T-helper 9 cell (primary cell): ENCODE results near the gene PIK3R2.
"Not testable (repeated sequence)": the region's sequence is repeated elsewhere in the genome, so short reads cannot be mapped to it uniquely, and the experiment has no call there.

Source experiments
- DNase-seq: peaks from one replicate; pipeline ENCODE4 v3.0.0-alpha.2; 2020
- total RNA-seq, 2 donors: gene quantifications; one replicate each; lab custom pipeline; 2026; lab: John Stamatoyannopoulos, UW

Gene PIK3R2
- 0.56 to 0.72 reads per million in 2 donors for total RNA-seq

DNA sequence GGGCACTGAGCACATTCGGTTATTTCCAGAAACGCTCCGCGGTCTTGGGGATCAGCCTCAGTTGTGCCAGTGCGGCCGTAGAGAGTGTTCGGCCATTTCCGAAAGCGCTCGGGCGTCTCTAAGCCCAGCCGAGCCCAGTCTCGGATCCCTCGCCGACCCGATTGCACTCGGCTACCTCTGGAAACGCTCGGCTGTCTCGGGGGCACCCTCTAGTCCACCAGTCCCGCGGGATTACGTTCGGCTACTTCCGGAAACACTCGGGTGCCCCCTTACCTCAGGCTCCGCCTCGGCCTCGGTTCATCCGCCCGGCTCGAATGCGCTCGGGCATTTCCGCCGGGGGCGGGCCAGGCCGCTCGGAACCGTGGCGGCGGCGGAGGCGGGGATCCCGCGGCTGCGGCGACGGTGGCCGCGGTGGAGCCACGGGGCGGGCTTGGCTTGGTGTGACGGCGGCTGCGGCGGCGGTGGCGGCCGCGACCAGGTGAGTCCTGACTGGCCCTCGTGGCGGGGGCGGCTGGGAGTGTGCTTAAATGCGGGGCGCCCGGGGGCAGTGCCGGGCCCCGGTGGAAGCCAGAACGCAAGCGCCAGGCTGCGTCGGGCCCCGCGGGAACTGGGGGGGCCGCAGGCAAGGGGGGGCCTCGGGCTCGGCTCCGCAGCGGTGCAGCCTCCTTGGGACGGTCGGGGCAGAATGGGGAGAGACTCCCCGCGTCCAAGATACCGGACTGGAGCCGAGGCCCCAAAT is at the start of gene PIK3R2:
Gene PIK3R2, plus strand, starts transcription at position 347 of the 739 bp plus-strand sequence. CDS start 2,717 bp downstream, outside the sequence.
- peak; percentile 99 for DNase-seq

DNA sequence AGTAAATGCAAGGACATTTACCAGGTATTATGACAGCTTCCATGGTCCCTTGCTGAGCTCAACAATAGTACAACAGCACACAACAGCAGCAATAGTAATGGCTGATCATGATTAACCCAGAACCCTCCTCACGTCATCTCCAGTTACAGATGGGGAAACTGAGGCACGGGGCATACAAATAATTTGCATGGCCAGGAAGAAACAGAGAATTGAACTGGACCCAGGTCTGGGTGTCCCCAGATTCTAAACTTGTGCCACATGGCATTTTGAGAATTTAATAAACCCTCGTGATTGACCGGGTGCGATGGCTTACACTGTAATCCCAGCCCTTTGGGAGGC is 48.2 kb upstream of the PIK3R2 start:
- DNase-seq = no peak

DNA sequence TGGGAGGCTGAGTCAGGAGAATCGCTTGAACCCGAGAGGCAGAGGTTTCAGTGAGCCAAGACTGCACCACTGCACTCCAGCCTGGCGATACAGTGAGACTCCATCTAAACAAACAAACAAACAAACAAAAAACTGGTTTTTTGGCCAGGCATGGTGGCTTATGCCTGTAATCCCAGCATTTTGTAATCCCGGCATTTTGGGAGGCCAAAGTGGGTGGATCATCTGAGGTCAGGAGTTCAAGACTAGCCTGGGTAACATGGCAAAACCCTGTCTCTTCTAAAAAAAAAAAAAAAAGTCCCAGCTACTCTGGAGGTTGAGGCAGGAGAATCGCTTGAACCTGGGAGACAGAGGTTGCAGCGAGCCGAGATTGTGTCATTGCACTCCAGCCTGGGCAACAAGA is 47.7 kb upstream of the PIK3R2 start:
- not testable (repeated sequence) for DNase-seq

DNA sequence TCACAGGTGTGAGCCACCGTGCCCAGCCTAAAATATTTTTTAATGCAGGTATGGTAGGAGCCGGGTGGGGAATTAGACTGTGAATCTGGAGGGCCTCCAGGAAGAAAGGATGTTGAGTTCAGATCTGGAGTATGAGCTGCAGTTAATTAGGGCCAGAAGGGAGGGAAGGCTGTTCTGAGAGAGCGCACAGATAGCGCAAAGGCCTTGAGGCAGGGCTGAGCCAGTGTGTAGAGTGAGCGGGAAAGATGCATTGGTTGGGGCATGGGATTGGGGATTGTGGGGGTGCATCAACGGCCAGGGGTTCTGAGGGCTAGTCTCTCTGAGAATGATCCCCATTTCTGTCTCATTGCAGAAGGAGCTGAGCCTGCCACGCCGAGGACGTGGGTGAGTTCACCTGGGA is 45.7 kb upstream of the PIK3R2 start:
- no peak for DNase-seq

DNA sequence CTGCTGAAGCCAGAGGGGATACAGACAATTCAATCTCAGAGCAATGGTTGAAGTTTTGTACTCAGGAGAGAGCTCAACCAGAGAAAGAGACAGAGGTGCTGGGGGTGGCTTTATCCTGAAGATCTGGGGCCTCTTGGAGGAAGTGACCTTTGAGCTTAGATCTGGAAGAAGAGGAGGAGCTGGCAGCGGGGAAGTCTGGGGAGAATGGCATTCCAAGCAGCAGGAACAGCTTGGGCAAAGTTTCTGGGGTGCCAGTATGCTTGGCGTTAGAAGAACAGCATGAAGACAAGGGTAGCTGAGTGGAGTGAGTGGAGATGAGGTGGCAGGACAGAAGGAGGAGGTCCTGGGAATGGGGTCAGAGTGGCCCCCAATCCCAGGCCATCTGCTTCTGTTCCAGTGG is 44.1 kb upstream of the PIK3R2 start:
- no peak for DNase-seq

DNA sequence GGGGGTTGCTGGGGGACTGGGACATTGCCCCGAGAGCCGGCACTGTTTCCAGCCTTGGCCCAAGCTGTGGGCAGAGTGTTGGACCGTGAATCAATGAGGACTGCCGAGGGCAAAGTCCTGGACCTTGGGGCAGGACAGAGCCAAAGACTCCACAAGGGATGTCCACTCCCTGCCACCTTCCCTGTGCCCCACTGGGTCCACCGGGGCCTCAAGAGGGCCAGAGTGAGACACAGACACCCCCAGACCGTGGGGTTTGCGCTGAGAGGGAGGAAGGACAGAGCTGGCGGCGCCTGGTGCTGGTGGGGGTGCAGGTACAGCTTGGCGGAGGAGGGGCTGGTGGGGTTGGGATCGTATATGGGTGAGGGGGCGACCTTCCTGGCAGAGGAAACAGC is 43.6 kb upstream of the PIK3R2 start:
- DNase-seq = no peak

DNA sequence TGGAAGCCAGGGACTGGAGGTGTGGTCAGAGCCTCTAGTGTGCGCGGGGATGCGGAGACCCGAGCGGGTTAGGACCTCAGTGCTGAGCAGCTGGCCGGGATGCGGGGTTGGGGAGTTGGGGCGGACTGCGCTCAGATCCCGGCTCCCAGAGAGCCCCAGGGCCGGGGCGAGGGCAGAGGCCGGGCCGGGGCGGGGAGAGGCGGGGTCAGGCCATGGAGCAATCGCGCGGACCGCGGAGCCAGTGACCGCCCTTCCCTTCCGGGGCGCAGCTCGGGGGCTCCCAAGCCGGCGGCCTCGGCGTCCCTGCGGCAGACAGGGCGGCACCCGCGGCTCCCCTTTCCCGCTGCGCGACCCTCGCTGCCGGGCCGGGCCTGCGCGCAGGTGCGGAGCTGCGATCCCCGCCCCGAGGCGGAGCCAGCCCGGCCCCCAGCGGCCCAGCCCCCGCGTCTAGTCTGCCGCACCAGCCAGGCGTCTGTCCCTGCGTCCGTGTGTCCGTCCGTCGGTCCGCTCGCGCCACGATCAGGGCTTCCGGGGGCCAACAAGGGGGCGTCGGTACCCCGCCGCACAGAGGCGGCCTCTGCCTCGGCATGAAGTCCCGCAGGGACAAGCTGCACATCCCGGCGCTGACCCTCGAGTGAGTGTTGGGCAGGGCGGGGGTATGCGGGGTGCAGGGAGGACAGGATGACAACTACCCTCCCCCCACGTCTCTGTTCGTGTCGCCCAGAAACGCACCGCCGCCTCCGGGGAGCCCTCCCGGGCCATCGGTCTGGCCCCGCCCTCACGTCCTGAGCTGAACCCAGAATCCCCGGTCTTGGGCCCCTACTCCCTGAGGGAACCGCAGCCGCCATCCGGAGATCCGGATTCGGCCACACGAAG is 43.0 kb upstream of the PIK3R2 start:
- DNase-seq = peak; percentile 41

DNA sequence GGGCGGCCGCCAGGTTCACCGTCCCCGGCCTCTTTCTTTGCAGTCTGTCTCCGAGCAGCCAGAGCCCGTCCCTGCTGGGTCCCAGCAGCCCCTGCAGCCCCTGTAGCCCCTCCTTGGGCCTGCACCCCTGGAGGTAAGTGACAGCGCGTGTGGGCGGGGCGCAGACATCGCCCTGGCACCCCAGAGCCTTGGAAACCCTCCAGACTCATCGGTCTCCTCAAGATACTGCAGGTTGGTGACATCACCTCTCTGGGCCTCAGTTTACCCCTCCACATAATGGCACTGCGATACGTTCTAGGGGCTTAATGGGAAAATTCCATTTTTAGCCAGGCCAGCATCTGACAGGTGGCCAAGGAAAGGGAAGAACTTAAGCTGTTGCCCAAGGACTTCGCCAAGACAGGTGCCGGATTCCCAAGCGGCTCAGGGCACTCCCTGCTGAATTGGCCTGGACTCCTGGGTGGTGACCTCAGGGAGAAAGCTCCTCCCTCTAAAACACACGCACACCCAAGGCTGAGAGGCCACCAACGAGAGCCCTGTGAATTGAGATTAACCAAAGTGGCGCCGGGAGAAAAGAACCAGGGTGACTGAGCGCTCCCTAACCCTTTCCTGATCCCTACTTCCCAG is 42.2 kb upstream of the PIK3R2 start:
- no peak for DNase-seq

DNA sequence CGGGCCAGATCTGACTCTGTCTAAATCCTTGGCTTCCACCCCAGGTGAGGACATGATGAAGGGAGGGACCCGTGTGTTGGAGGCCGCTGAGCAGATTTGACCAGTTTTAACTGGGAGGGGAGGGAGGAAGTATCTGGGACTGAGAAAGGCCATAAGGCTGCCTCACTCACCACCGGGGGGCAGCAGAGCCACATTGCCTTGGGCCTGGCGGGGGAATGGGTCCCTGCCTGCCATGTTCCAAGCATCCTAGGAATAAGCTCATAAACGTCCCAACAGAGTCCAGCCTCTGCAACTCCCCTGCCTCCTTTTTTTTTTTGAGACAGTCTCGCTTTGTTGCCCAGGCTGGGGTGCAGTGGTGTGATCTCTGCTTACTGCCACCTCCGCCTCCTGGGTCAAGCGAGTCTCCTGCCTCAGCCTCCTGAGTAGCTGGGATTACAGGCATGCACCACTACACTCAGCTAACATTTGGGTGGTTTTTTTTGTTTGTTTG is 39.9 kb upstream of the PIK3R2 start:
- peak; percentile 68 for DNase-seq

DNA sequence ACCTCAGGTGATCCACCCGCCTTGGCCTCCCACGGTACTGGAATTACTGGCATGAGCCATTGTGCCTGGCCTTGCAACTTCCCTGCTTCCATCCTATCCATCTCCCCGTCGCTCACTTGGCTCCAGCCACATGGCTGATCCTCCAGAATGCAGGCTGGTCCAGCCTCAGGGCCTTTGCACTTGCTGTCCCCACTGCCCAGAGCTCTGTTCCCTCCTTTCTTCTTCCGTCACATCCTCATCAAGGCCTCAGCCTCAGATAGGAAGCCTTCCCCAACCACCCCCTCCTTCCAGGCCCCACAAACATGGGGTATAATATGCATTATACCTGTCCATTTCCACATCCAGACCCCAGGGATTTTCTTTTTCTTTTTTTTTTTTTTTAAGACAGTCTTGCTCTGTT is 39.1 kb upstream of the PIK3R2 start:
- DNase-seq = no peak

DNA sequence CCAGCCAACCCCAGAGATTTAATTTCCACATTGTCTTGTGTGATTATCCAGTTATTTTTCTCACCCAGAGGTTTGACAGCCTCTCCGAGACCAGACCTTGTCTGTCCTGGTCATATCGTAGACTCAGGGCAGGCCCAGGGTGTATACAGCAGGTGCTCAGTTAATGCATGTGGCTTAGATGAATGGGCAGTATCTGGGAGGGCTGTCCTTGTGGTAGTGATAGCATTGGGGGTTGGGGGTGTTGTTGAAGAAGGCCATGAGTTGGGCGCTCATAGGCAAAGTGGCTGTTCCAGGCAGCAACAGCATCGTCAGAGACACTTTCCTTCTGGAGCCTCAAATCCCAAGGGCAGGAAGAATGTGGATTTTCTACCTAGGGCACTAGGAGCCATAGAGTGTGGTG is 38.5 kb upstream of the PIK3R2 start:
- DNase-seq = no peak

DNA sequence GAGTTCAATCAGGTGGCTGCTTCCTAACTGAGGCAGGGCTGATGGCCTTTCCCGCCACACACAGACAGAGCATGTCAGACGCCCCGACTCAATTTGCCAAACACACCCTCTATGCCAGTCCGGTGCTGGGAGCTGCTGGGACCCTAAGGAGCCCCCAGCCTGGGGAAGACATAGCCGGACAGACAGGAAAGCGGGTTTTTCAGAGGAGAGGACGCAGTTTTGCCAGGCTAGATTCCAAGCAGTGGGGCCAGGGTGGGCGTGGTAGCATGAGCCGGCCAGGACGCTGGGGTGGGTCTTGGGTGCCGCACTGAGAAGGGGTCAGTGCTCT is 35.6 kb upstream of the PIK3R2 start:
- DNase-seq = no peak

DNA sequence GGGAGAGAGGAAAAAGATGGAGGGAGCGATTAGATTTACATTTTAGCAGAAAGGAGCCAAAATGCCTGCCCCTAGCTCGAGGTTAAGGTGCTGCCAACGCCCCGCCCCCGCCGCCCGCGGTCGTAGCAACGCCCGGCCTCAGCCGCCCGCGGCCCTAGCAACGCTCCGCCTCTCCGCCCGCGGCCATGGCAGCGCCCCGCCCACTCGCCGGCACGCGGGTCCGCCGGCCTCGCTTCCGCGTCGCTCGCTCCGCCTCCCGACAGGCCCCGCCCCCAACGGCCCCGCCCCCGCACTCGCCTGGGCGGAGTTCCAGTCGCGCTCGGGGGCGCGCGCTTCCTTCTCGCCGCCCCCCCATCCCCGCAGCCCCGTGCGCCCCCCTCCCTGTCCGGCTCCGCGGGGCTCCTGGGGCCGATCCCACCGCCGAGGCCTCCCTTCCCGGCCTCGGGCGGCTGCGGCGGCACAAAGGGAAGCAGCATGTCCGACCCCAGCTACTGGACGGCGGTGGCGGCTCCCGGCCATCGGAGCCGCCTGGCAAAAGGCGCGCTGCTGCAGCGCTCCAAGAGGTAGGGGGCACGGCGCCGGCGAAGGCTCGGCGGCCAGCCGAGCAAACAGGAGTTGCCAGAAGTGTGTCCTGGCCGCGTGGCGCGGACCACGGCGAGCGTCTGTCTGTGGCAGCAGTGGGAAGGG is 35.1 kb upstream of the PIK3R2 start:
- peak; percentile 96 for DNase-seq

DNA sequence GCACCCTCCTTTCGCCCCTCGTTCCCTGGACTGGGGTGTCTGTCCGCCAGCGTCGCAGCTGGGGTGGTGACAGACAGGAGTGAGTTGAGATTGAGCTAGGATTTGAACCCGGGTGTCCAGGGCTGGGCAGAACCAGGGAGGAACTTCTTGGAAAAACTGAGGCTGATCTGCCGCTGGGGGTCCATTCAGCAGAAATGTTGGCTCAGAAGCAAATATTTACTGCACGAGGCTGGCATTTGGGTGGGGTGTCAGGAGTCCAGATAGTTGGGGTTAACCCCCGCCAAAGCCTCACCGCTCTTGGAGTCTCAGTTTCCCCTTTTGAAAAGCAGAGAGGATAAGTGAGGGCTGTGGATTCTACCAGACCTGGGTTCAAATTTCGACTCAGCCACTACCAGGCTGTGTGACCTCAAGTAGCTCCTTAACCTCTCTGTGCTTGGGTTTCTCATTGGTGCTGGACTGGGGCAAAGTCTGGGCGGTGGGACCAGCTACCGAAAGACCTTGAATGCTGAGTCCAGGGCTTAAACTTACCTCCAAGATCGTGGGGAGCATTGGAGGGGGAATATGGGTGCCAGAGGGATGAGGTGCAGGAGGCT is 34.4 kb upstream of the PIK3R2 start:
- no peak for DNase-seq

DNA sequence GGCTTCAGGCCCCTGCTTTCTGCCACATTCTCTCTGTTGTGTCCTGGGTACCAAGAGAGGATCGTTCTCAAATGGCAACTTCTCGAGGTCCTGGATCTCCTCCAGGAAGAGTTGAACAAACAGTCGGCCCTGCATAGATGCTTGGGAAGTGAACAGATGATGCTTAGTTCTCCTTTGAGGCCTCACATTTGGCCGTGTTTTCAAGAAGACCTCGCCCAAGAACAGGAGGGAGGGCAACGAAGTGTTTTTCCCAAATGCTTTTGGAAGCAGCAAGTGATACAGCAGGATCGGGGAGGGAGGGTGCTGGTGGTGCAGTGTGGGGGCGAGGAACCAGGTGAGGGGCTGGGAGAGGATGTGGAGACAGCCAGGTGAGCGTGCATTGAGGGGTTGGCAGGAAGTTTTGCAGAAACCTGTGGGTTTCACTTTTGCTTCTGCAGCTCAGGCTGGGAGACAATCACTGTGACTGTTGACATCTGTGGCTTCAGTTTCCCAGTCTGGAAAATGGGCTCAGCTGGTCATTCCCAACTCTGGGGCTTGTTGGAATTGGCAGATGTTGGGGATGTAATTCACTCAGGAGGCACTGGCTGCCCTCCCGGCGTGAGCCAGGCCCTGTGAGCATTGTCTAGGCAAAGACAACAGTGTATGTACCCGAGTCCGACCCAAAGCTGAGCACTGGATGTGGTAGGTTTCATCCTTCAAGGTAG is 33.8 kb upstream of the PIK3R2 start:
- peak; percentile 32 for DNase-seq

DNA sequence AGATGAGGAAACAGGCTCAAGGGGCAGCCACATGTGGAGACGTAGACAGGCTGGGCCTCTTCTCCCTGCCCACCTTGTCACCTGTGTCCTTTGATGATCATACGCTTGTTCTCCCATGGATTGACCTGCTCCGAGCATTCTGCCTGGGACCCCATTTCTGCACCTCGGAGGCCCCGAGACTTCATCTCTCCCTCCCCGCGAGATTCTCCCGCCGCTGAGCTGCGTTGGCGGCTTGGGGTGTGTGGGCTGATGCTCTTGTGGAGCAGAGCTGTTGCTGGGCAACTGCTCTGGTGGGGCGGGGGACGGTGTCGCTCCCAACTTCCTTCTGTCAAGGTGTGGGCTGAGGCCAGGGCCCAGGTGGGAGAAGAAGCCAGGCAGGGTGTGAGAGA is 33.3 kb upstream of the PIK3R2 start:
- DNase-seq = peak; percentile 47

DNA sequence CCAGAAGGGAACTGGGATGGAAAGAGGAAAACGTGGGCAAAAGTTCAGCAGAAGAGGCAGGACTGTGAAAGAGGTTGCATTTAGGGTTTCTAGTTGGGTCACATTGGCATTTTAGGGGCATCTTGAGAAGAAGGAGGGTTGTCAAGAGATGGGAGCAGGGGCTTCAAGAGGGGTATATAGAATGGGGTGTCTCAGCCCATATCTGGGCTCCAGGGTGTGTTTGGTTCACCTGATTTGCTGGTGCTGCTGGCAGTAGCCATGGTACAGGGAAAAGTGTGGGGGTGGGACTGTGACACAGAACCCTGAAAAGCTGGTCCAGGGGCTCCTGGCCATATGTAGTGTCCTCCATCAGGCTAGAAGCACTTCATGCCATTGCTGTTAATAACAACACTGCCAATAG is 32.8 kb upstream of the PIK3R2 start:
- no peak for DNase-seq

DNA sequence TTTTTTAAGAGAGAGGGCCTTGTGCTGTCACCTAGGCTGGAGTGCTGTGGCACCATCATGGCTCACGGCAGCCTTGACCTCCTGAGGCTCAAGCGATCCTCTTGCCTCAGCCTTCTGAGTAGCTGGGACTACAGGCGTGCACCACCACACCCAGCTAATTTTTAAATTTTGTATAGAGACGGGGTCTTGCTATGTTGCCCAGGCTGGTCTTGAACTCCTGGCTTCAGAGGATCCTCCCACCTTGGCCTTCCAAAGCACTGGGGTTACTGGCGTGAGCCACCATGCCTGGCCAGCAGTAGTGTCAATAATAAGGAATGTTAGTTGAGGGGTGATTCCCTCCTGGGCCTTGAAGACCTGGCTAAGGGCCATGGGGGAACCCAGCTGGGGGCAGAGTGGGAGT is 31.8 kb upstream of the PIK3R2 start:
- DNase-seq = no peak

DNA sequence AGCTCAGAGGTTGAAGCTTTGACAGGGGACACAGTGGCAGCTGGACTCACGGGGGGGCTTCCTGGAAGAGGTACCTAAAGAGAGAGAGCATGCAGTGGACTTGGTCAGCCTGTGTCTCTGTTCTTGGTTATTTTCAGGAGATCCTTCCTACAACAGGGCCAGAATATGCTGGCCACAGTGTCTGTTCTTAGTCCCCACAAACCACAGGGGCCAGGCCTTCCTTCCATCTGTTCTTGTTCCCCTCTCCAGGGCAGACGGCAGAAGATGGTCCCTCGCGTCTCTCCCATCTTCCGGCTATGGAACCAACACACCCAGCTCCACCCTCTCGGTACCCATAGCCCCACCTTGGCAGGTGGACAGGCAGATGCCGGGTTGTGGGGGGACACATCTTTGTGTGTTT is 30.5 kb upstream of the PIK3R2 start:
- no peak for DNase-seq

DNA sequence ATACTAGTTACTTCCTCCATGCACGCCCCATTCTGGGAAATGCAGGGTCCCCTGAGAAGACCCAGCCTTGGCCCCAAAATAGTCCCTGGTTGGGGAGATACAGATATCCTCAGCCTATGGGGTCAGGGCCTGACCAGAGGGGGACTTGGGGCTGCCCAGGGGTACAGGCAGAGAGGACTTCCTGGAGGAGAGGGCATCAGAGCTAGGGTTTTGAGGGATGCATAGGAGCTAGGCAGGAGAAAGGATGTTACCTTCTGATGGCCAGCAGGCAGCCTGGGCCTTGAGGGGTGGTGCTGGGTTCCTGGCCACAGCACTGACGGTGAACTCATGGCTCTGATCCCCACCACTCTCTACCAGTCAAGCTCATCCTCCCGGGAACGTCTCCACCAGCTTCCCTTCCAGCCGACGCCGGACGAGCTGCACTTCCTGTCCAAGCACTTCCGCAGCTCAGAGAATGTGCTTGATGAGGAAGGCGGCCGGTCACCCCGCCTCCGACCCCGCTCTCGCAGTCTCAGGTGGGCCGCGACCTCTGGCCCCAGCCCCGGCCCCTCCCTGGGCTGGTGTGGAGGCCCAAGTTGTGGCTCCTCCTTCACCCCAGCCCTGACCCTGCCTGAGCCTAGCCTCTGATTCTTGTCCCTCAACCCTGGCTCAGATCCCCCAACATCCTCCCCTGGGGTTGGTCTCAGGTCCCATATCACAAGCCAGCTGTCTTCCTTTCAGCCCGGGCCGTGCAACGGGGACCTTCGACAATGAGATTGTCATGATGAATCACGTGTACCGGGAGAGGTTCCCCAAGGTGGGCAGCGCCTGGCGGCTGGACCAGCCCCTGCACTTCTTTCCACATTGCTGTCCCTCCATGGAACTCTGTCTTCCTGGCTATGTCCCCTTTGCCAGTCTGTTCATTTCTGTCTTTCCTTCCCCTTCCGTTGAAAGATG is 29.8 kb upstream of the PIK3R2 start:
- no peak for DNase-seq

DNA sequence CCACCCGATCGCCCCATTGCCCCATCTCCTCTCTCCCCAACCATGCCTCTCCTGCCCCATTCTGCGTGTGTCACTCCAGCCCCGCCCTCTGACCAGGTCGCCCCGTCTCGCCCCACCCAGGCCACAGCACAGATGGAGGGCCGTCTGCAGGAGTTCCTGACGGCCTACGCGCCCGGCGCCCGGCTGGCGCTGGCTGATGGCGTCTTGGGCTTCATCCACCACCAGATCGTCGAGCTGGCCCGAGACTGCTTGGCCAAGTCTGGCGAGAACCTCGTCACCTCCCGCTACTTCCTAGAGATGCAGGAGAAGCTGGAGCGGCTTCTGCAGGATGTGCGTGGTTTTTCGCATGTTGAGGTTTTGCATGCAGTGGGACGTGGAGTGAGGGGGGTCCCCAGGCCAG is 29.1 kb upstream of the PIK3R2 start:
- DNase-seq = no peak
